HG02938 (cell line): ENCODE results near the gene MINDY3.

Experiments
- ATAC-seq: cut with Tn5 transposase; IDR thresholded peaks from one replicate; pipeline ENCODE4 v1.9.1; 2021; ENCODE audit warnings: mild to moderate bottlenecking, moderate library complexity; ENCODE audit not compliant: unreplicated experiment

The MINDY3 gene

GRCh38 chr10:15739254-15739970 is 120.9 kb downstream of the MINDY3 start:
- ATAC-seq = no peak

- ATAC-seq = no peak
Observed at GRCh38 chr10:15738270-15738925, 121.9 kb downstream of the MINDY3 start.

- ATAC-seq = no peak
Observed at GRCh38 chr10:15737656-15738055, 122.7 kb downstream of the MINDY3 start.

GRCh38 chr10:15735763-15736162 is 124.5 kb downstream of the MINDY3 start:
- no peak for ATAC-seq

- no peak for ATAC-seq
Observed at GRCh38 chr10:15730341-15730740, 130.0 kb downstream of the MINDY3 start.

GRCh38 chr10:15729890-15730289 is 130.4 kb downstream of the MINDY3 start:
- ATAC-seq = no peak
